ENCODE data around the gene LRBA. TPM values are rescaled to one million over a fixed set of nuclear protein-coding genes. Genes with fewer than 3 reads are reported as not detected.

The LRBA gene
- total and polyA plus RNA-seq, 2 donors (not counting 1 experiment from before 2014, with no cell fraction given), result 16.4 to 36.7 TPM

DNA sequence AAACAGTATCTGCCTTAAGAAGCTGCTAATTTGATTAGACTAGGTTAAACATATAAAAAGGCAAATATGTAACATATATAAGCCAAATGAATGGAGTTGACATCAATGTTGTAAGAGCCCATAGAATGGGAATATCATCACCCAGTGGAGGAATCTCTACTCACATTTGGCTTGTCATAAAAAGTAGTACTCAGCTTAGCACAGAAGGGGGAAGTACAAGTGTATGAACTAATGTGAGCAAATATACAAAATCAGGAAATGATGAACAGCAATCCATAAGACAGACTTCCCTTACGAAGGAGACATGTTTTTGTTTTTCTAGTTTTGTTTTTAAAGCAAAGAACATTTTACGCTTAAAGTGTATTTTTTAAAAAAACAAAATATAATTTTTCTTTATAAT lies 358.2 kb downstream of the LRBA start:
- H3K4me3 ChIP-seq (replicated peaks in 1 of 4; ENCODE audit: control extremely low read depth in 1 of 4, insufficient read depth in 1 of 4, low read depth in 3 of 4, low read length in 4 of 4), result no peak overlapping the region
- DNase-seq (ENCODE audit: low read depth in 2 of 2), result no peak
- H3K79me2 ChIP-seq (ENCODE audit: control insufficient read depth, insufficient read depth, low read length), result no peaks in the 10 kb centered on the region
- TF ChIP-seq, protein P1, sequence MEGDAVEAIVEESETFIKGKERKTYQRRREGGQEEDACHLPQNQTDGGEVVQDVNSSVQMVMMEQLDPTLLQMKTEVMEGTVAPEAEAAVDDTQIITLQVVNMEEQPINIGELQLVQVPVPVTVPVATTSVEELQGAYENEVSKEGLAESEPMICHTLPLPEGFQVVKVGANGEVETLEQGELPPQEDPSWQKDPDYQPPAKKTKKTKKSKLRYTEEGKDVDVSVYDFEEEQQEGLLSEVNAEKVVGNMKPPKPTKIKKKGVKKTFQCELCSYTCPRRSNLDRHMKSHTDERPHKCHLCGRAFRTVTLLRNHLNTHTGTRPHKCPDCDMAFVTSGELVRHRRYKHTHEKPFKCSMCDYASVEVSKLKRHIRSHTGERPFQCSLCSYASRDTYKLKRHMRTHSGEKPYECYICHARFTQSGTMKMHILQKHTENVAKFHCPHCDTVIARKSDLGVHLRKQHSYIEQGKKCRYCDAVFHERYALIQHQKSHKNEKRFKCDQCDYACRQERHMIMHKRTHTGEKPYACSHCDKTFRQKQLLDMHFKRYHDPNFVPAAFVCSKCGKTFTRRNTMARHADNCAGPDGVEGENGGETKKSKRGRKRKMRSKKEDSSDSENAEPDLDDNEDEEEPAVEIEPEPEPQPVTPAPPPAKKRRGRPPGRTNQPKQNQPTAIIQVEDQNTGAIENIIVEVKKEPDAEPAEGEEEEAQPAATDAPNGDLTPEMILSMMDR (conservative IDR thresholded peaks at IDR 0.05 in 1 of 2, IDR thresholded peaks at IDR 0.05 in 1 of 2; ENCODE audit: low read depth in 1 of 2, low read length in 2 of 2), result no peak
- TF ChIP-seq EZH2 (IDR thresholded peaks at IDR 0.05; ENCODE audit: low read length, missing control alignments), result no peak
- H2AFZ ChIP-seq (ENCODE audit: low read length), result no peak overlapping the region
- no peak overlapping the region for H3K4me2 ChIP-seq (ENCODE audit: extremely low read depth, insufficient read depth, low read length)
- H3K27ac ChIP-seq (ENCODE audit: insufficient read depth, low read length), result no peak overlapping the region
- H4K20me1 ChIP-seq (ENCODE audit: control insufficient read depth, extremely low read depth, insufficient read depth, low read length), result no peaks in the 10 kb centered on the region
- no peak overlapping the region for H3K9ac ChIP-seq (ENCODE audit: insufficient read depth, low read length)
- H3K36me3 ChIP-seq (ENCODE audit: control insufficient read depth, insufficient read depth, low read length), result no peaks in the 10 kb centered on the region
- no peaks in the 10 kb centered on the region for H3K4me1 ChIP-seq (ENCODE audit: control insufficient read depth, extremely low read depth, insufficient read depth, low read length)
- no peaks in the 10 kb centered on the region for H3K27me3 ChIP-seq (ENCODE audit: control insufficient read depth, insufficient read depth, low read length)
- H3K9me3 ChIP-seq (ENCODE audit: control insufficient read depth, insufficient read depth, low read depth, low read length), result no peaks in the 10 kb centered on the region

DNA sequence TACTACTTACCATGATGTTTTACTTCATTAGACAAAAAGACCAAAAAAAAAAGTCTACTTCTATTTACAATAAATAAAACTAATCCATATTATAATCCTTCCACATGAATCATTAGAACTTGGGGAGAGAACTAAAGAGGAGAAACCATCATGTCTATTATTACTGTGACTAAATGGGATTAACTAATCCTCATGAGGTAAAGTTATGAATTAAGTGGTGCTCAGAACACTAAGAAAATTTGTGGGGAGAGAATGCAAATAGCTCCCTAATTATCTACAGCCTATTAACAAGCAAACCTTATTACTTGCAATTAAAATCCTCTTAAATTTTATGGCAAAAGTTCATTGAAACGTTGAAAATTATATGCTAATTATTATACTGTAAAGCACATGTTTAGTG lies 364.3 kb downstream of the LRBA start:
- TF ChIP-seq, protein P1 (conservative IDR thresholded peaks at IDR 0.05 in 1 of 2, IDR thresholded peaks at IDR 0.05 in 1 of 2; ENCODE audit: low read depth in 1 of 2, low read length in 2 of 2), result no peak
- TF ChIP-seq EZH2 (IDR thresholded peaks at IDR 0.05; ENCODE audit: low read length, missing control alignments), result no peak
- H4K20me1 ChIP-seq (ENCODE audit: control insufficient read depth, extremely low read depth, insufficient read depth, low read length), result no peaks in the 10 kb centered on the region
- DNase-seq (ENCODE audit: low read depth in 2 of 2), result no peak
- H3K9me3 ChIP-seq (ENCODE audit: control insufficient read depth, insufficient read depth, low read depth, low read length), result no peaks in the 10 kb centered on the region
- no peak overlapping the region for H3K27ac ChIP-seq (ENCODE audit: insufficient read depth, low read length)
- no peaks in the 10 kb centered on the region for H3K27me3 ChIP-seq (ENCODE audit: control insufficient read depth, insufficient read depth, low read length)
- H2AFZ ChIP-seq (ENCODE audit: low read length), result no peak overlapping the region
- no peaks in the 10 kb centered on the region for H3K79me2 ChIP-seq (ENCODE audit: control insufficient read depth, insufficient read depth, low read length)
- no peaks in the 10 kb centered on the region for H3K36me3 ChIP-seq (ENCODE audit: control insufficient read depth, insufficient read depth, low read length)
- H3K4me1 ChIP-seq (ENCODE audit: control insufficient read depth, extremely low read depth, insufficient read depth, low read length), result peaks cover 2% of the 10 kb centered on the region
- H3K4me2 ChIP-seq (ENCODE audit: extremely low read depth, insufficient read depth, low read length), result no peak overlapping the region
- no peak overlapping the region for H3K9ac ChIP-seq (ENCODE audit: insufficient read depth, low read length)
- no peak overlapping the region for H3K4me3 ChIP-seq (replicated peaks in 1 of 4; ENCODE audit: control extremely low read depth in 1 of 4, insufficient read depth in 1 of 4, low read depth in 3 of 4, low read length in 4 of 4)

- H3K9me3 ChIP-seq (ENCODE audit: control insufficient read depth, insufficient read depth, low read depth, low read length), result no peaks in the 10 kb centered on the region
- no peak overlapping the region for H2AFZ ChIP-seq (ENCODE audit: low read length)
- peaks cover 2% of the 10 kb centered on the region for H3K4me1 ChIP-seq (ENCODE audit: control insufficient read depth, extremely low read depth, insufficient read depth, low read length)
- no peak overlapping the region for H3K4me2 ChIP-seq (ENCODE audit: extremely low read depth, insufficient read depth, low read length)
- no peaks in the 10 kb centered on the region for H3K36me3 ChIP-seq (ENCODE audit: control insufficient read depth, insufficient read depth, low read length)
- no peak for DNase-seq (ENCODE audit: low read depth in 2 of 2)
- no peak overlapping the region for H3K9ac ChIP-seq (ENCODE audit: insufficient read depth, low read length)
- H3K27me3 ChIP-seq (ENCODE audit: control insufficient read depth, insufficient read depth, low read length), result no peaks in the 10 kb centered on the region
- no peaks in the 10 kb centered on the region for H4K20me1 ChIP-seq (ENCODE audit: control insufficient read depth, extremely low read depth, insufficient read depth, low read length)
- TF ChIP-seq EZH2 (IDR thresholded peaks at IDR 0.05; ENCODE audit: low read length, missing control alignments), result no peak
- TF ChIP-seq, protein P1 (conservative IDR thresholded peaks at IDR 0.05 in 1 of 2, IDR thresholded peaks at IDR 0.05 in 1 of 2; ENCODE audit: low read depth in 1 of 2, low read length in 2 of 2), result no peak
- no peak overlapping the region for H3K27ac ChIP-seq (ENCODE audit: insufficient read depth, low read length)
- no peaks in the 10 kb centered on the region for H3K79me2 ChIP-seq (ENCODE audit: control insufficient read depth, insufficient read depth, low read length)
- H3K4me3 ChIP-seq (replicated peaks in 1 of 4; ENCODE audit: control extremely low read depth in 1 of 4, insufficient read depth in 1 of 4, low read depth in 3 of 4, low read length in 4 of 4), result no peak overlapping the region
These were observed 367.0 kb downstream of the LRBA start for GRCh38 chr4:150648123-150648522.

Data from fibroblast of lung (primary cell).